ENCODE data around the gene PARP3. TPM values are rescaled to one million over a fixed set of nuclear protein-coding genes. Genes with fewer than 3 reads are reported as not detected.
A peak's percentile ranks its signal among the peaks of the same experiment; 100 is the strongest.

PARP3 gene
- total RNA-seq, 2 donors from 2014 or later, result 10.9 to 21.4 TPM

GRCh38 chr3:51966486-51966885 is 24.3 kb downstream of the PARP3 start:
- Histone ChIP-seq H3K4me3 (peak overlapping the region; percentile 98), H3K9me3 (no peaks in the 10 kb centered on the region), H3K4me1 (ENCODE audit: control insufficient read depth in 1 of 2, low read depth in 2 of 2) (peaks cover 35 to 62% of the 10 kb centered on the region in 2 donors), H3K27me3 (replicated peaks; ENCODE audit: insufficient read depth) (no peaks in the 10 kb centered on the region), H3K27ac (peak overlapping the region; percentile 91 to 95), H3K36me3 (no peaks in the 10 kb centered on the region)
- no peak for TF ChIP-seq CTCF (IDR thresholded peaks at IDR 0.05)
- DNase-seq (ENCODE audit: low spot score), result no peak
- ATAC-seq (ENCODE audit: insufficient number of reproducible peaks, low FRiP score, low read depth), result no peak

DNA sequence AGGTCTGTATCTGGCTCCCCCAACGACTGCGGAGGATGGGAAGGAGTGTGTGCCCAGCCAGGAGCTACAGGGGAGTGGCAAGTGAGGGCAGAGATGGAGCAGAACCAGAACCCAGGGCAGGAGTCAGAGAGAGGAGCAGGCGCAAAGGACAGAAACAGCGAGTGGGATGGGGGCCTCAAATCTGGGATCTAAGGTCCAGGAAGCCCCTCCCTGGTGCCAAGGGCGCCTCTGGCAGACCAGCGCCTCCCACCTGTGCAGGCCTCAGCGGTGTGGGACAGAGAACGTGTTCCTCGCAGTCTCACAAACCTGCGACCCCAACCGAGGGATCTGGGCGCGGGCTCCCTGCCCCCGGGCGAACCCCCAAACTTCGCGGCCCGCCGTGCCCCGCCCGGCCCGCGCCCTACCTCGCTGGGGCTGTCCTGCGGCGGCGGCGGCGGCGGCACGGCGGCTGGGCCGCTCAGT is 24.8 kb downstream of the PARP3 start:
- TF ChIP-seq CTCF (IDR thresholded peaks at IDR 0.05), result no peak
- DNase-seq (ENCODE audit: low spot score) (no peak), ATAC-seq (ENCODE audit: insufficient number of reproducible peaks, low FRiP score, low read depth) (no peak)
- Histone ChIP-seq H3K4me3 (peak overlapping the region; percentile 98), H3K36me3 (no peaks in the 10 kb centered on the region), H3K27me3 (replicated peaks; ENCODE audit: insufficient read depth) (no peaks in the 10 kb centered on the region), H3K27ac (peak overlapping the region; percentile 91 to 95), H3K9me3 (no peaks in the 10 kb centered on the region), H3K4me1 (ENCODE audit: control insufficient read depth in 1 of 2, low read depth in 2 of 2) (peaks cover 35 to 57% of the 10 kb centered on the region in 2 donors)

DNA sequence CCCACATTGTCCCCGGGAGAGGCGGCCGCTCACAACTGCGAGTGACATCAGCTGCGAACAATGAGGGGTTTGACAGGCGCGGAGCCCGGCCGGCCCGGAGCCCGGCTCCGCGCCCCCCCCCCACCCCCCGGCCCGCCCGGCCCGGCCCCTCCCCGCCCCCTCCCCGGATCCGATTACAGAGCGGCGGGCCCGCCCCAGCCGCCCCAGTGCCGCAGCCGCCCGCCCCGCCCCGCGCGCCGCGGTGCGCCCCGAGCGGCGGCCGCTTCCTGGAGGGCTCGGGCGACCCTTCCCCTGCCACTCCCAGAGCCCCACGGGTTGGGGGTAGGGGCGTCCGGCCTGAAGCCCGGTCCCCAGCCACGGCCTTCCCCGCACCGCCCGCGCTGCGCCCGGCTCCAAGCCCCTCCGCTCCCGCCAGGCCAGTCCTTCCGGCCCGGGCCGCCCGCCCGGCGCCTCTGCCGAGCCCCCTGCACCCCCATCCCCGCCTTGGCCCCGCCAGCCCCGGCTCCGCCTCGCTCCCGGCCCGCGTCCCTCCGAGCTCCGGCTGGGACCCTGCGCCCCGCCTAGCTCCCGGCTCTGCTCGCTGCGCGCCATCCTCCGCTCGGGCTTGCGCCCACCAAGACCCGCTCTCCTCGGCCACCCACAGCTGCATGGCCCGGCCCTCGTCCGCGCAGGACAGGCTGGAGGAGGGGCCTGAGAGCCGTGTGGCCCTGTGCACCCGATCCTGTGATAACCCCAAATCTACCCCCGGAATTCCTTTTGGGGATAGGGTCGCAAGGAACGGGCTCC is 25.4 kb downstream of the PARP3 start, which contains the start of gene PCBP4:
Gene PCBP4 (minus strand): TSS at position 71 of the 786 bp plus-strand sequence. CDS start 6,214 bp downstream, outside the sequence.
- Histone ChIP-seq H3K9me3 (no peaks in the 10 kb centered on the region), H3K4me3 (peak within 1 kb of the TSS; percentile 98), H3K4me1 (ENCODE audit: control insufficient read depth in 1 of 2, low read depth in 2 of 2) (peaks cover 35 to 51% of the 10 kb centered on the region in 2 donors), H3K27me3 (replicated peaks; ENCODE audit: insufficient read depth) (no peaks in the 10 kb centered on the region), H3K36me3 (no peaks in the 10 kb centered on the region), H3K27ac (peak within 1 kb of the TSS; percentile 91 to 98)
- ATAC-seq (ENCODE audit: insufficient number of reproducible peaks, low FRiP score, low read depth) (peak; percentile 67), DNase-seq (ENCODE audit: low spot score) (no peak)
- no peak for TF ChIP-seq CTCF (IDR thresholded peaks at IDR 0.05)

DNA sequence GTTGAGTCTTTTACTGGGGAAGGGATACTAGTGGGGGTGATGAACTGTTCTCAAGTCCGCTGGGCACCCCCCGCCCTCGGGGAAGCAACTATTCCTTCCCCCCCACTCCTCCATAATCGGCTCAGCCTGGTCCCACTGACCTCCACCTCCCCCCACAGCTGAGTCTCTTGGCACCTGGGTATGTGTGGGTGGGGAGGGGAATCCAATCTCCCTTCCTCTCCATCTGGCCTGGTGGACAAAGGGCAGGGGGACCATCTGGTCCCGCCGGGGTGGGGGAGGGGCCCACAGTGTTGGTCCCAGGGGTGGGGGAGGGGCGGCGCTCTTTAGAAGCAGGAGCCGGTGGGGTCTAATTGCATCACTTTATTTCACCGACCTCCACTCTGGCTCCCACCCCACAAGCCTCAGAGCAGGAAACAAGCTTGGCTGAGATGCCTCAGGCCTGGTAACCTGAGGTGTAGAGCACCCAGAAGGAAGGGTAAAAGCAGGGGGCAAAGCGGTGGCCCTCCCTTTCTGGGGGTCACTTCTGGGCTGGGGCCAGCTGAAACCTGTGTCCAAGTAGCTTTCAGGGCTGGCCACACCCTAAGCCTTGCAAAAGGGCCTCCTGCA is 26.1 kb downstream of the PARP3 start:
- H3K27me3 ChIP-seq (replicated peaks; ENCODE audit: insufficient read depth), result no peaks in the 10 kb centered on the region
- peak overlapping the region; percentile 90 to 98 for H3K27ac ChIP-seq
- no peaks in the 10 kb centered on the region for H3K36me3 ChIP-seq
- peaks cover 35 to 49% of the 10 kb centered on the region in 2 donors for H3K4me1 ChIP-seq (ENCODE audit: control insufficient read depth in 1 of 2, low read depth in 2 of 2)
- H3K4me3 ChIP-seq, result peak overlapping the region; percentile 98
- no peaks in the 10 kb centered on the region for H3K9me3 ChIP-seq
- ATAC-seq (ENCODE audit: insufficient number of reproducible peaks, low FRiP score, low read depth), result no peak
- no peak for DNase-seq (ENCODE audit: low spot score)
- no peak for TF ChIP-seq CTCF (IDR thresholded peaks at IDR 0.05)
